ACC112 (cell line): ENCODE data around the gene SMARCA4.
"Not testable (repeated sequence)": the region's sequence is repeated elsewhere in the genome, so short reads cannot be mapped to it uniquely, and the experiment has no call there.

Source experiments
- H2AFZ ChIP-seq: fragments of 200-600 bp; sonication (generic); one replicate; pipeline ENCODE4 v1.6.0; 2017; ENCODE audit warnings: antibody characterized with exemption, low read length; ENCODE audit not compliant: unreplicated experiment
- H3K27ac ChIP-seq: fragments of 200-600 bp; sonication (generic); 2 replicates; pipeline ENCODE4 v1.5.1; 2014; ENCODE audit warnings: low read depth, mild to moderate bottlenecking, antibody characterized with exemption, low read length, moderate library complexity
- H3K27me3 ChIP-seq: fragments of 200-600 bp; sonication (generic); 2 replicates; pipeline ENCODE4 v1.6.1; 2014; ENCODE audit warnings: mild to moderate bottlenecking, antibody characterized with exemption, low read length, moderate library complexity, mixed read lengths; ENCODE audit not compliant: insufficient read depth
- H3K36me3 ChIP-seq: fragments of 200-600 bp; sonication (generic); 2 replicates; pipeline ENCODE4 v1.6.1; 2016; ENCODE audit warnings: mild to moderate bottlenecking, antibody characterized with exemption, low read length, moderate library complexity, mixed read lengths; ENCODE audit not compliant: insufficient read depth
- H3K4me1 ChIP-seq: fragments of 200-600 bp; sonication (generic); one replicate; pipeline ENCODE4 v1.6.1; 2016; ENCODE audit warnings: low read length, mixed read lengths; ENCODE audit not compliant: insufficient read depth, unreplicated experiment, control insufficient read depth
- H3K4me3 ChIP-seq: fragments of 200-600 bp; sonication (generic); 2 replicates; pipeline ENCODE4 v1.5.1; 2014; ENCODE audit warnings: mild to moderate bottlenecking, low read depth, low read length
- H3K79me2 ChIP-seq: fragments of 200-600 bp; sonication (generic); one replicate; pipeline ENCODE4 v1.6.0; 2016; ENCODE audit warnings: low read length; ENCODE audit not compliant: control insufficient read depth, unreplicated experiment, insufficient read depth

Gene SMARCA4

DNA sequence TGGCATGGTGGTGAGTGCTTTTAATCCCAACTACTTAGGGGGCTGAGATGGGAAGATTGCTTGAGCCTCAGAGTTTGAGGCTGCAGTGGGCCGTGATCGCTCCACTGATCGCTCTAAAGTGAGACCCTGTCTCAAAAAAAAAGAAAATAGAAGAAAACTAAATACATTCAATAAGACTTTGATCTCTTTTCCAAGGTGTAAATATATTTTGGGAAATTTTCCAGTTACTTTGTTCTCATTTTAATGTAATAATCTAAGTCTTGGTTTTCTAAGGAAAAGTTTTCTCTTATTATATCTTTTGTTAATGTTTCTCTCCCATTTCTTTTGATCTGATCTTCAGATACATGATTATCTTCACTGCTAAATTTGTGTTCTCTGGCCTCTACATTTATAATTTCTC lies 138.0 kb downstream of the SMARCA4 start:
- H3K4me3 ChIP-seq, result no peak overlapping the region
- peaks cover 20% of the 10 kb centered on the region for H3K4me1 ChIP-seq
- H3K79me2 ChIP-seq, result peaks cover 40% of the 10 kb centered on the region
- H2AFZ ChIP-seq, result no peak overlapping the region
- no peak overlapping the region for H3K27ac ChIP-seq
- H3K36me3 ChIP-seq, result peaks cover 19% of the 10 kb centered on the region
- no peaks in the 10 kb centered on the region for H3K27me3 ChIP-seq

DNA sequence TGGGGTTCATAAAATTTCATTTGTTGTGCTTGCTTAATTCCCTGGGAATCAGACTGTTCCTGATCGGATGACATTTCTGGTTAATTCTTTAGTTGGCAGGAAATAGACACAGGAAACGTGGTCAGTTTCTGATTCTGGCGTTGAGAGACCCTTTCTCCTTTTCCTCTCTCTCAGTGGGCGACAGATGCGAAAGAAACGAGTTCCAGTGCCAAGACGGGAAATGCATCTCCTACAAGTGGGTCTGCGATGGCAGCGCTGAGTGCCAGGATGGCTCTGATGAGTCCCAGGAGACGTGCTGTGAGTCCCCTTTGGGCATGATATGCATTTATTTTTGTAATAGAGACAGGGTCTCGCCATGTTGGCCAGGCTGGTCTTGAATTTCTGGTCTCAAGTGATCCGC lies 139.2 kb downstream of the SMARCA4 start:
- Histone ChIP-seq H3K36me3 (peaks cover 19% of the 10 kb centered on the region), H3K27ac (no peak overlapping the region), H2AFZ (no peak overlapping the region), H3K4me1 (peaks cover 15% of the 10 kb centered on the region), H3K79me2 (peaks cover 38% of the 10 kb centered on the region), H3K27me3 (no peaks in the 10 kb centered on the region), H3K4me3 (no peak overlapping the region)

DNA sequence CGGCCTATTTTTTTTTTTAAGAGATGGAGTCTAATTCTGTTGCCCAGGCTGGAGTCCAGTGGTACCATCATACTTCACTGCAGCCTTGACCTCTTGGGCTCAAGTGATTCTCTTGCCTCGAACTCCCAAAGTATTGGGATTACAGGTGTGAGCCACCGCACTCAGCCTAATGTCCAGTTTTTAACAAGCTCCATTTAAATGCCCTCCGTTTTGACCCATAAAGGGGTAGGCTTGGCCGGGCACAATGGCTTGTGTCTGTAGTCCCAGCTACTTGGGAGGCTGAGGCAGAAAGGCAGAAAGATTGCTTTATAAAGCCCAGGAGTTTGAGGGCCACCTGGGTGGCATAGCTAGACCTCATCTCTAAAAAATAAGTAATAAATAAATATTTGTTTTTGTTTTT lies 140.2 kb downstream of the SMARCA4 start:
- H3K79me2 ChIP-seq, result peaks cover 39% of the 10 kb centered on the region
- peaks cover 9% of the 10 kb centered on the region for H3K4me1 ChIP-seq
- H3K36me3 ChIP-seq, result peaks cover 19% of the 10 kb centered on the region
- no peak overlapping the region for H2AFZ ChIP-seq
- H3K4me3 ChIP-seq, result no peak overlapping the region
- H3K27me3 ChIP-seq, result no peaks in the 10 kb centered on the region
- H3K27ac ChIP-seq, result no peak overlapping the region

DNA sequence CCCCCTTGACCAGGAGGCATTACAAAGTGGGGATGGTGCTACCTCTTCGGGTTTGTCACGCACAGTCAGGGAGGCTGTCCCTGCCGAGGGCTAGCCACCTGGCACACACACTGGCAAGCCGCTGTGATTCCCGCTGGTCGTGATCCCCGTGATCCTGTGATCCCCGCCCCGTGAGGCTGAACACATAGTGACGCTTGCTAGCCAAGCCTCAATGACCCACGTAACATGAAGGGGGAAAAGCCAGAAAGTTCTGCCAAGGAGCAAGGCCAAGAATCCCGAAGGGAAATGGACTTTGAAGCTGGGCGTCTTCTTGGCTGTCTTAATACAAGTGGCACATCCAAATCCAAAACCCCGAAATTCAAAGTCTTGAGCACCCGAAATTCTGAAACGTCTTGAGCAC lies 142.1 kb downstream of the SMARCA4 start:
- Histone ChIP-seq H3K27me3 (no peaks in the 10 kb centered on the region), H3K4me1 (no peaks in the 10 kb centered on the region), H3K4me3 (no peak overlapping the region), H3K79me2 (peaks cover 30% of the 10 kb centered on the region), H3K27ac (no peak overlapping the region), H3K36me3 (peaks cover 25% of the 10 kb centered on the region), H2AFZ (no peak overlapping the region)

DNA sequence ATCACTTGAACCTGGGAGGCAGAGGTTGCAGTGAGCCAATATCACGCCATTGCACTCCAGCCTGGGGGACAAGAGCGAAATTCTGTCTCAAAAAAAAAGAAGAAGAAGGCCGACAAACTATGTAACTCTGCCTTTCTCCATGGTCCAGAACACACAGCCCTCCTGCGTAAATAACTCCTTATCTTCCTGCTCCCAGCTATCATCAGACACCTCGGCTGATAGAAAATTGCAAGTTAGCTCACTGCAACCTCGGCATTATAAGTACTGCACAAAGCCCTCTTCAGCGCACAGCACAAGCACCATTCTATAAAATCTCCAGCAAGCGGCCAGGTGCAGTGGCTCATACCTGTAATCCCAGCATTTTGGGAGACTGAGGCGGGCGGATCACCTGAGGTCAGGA lies 142.8 kb downstream of the SMARCA4 start:
- H3K27ac ChIP-seq, H3K27me3 ChIP-seq, H3K4me1 ChIP-seq, H3K4me3 ChIP-seq, H2AFZ ChIP-seq: not testable (repeated sequence)
- Histone ChIP-seq H3K79me2 (peaks cover 22% of the 10 kb centered on the region), H3K36me3 (peaks cover 29% of the 10 kb centered on the region)

DNA sequence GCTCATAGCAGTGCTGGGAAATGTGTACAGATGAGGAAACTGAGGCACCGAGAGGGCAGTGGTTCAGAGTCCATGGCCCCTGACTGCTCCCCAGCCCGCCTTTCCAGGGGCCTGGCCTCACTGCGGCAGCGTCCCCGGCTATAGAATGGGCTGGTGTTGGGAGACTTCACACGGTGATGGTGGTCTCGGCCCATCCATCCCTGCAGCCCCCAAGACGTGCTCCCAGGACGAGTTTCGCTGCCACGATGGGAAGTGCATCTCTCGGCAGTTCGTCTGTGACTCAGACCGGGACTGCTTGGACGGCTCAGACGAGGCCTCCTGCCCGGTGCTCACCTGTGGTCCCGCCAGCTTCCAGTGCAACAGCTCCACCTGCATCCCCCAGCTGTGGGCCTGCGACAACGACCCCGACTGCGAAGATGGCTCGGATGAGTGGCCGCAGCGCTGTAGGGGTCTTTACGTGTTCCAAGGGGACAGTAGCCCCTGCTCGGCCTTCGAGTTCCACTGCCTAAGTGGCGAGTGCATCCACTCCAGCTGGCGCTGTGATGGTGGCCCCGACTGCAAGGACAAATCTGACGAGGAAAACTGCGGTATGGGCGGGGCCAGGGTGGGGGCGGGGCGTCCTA lies 144.3 kb downstream of the SMARCA4 start:
- Histone ChIP-seq H3K4me1 (no peaks in the 10 kb centered on the region), H2AFZ (no peak overlapping the region), H3K36me3 (peaks cover 25% of the 10 kb centered on the region), H3K79me2 (peaks cover 14% of the 10 kb centered on the region), H3K27ac (no peak overlapping the region), H3K4me3 (no peak overlapping the region), H3K27me3 (no peaks in the 10 kb centered on the region)

DNA sequence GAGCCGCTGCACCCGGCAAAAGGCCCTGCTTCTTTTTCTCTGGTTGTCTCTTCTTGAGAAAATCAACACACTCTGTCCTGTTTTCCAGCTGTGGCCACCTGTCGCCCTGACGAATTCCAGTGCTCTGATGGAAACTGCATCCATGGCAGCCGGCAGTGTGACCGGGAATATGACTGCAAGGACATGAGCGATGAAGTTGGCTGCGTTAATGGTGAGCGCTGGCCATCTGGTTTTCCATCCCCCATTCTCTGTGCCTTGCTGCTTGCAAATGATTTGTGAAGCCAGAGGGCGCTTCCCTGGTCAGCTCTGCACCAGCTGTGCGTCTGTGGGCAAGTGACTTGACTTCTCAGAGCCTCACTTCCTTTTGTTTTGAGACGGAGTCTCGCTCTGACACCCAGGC lies 145.6 kb downstream of the SMARCA4 start:
- H3K27me3 ChIP-seq, result no peaks in the 10 kb centered on the region
- H3K4me1 ChIP-seq, result no peaks in the 10 kb centered on the region
- H2AFZ ChIP-seq, result no peak overlapping the region
- peaks cover 10% of the 10 kb centered on the region for H3K79me2 ChIP-seq
- H3K4me3 ChIP-seq, result no peak overlapping the region
- H3K27ac ChIP-seq, result no peak overlapping the region
- peaks cover 18% of the 10 kb centered on the region; the same call in 1 of the 2 replicates for H3K36me3 ChIP-seq

DNA sequence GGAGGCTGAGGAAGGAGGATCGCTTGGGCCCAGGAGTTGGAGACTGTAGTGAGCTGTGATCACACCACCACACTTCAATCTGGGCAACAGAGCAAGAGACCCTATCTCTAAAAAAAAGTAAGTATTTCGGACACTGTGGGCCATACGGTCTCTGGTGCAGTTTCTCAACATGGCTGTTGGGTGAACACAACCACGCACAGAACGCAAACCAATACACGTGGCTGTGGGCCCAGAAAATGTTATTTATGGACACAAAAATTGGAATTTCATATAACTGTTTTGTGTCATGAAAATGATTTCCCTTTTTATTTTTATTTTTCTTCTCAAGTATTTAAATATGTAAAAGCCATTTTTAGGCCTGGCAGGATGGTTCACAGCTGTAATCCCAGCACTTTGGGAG lies 147.9 kb downstream of the SMARCA4 start:
- H3K27me3 ChIP-seq, result no peaks in the 10 kb centered on the region

DNA sequence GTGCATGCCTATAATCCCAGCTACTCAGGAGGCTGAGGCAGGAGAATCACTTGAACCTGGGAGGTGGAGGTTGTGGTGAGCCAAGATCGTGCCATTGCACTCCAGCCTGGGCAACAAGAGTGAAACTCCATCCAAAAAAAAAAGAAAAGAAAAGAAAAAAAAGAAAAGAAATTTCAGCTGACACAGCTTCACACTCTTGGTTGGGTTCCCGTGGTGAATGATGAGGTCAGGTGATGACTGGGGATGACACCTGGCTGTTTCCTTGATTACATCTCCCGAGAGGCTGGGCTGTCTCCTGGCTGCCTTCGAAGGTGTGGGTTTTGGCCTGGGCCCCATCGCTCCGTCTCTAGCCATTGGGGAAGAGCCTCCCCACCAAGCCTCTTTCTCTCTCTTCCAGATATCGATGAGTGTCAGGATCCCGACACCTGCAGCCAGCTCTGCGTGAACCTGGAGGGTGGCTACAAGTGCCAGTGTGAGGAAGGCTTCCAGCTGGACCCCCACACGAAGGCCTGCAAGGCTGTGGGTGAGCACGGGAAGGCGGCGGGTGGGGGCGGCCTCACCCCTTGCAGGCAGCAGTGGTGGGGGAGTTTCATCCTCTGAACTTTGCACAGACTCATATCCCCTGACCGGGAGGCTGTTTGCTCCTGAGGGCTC lies 150.4 kb downstream of the SMARCA4 start:
- Histone ChIP-seq H3K27ac (no peak overlapping the region), H3K79me2 (no peaks in the 10 kb centered on the region)

More for the DNA sequence above, 147.9 kb downstream of the SMARCA4 start:
- no peak overlapping the region for H2AFZ ChIP-seq
- H3K27ac ChIP-seq, result no peak overlapping the region
- H3K36me3 ChIP-seq, result peaks cover 23% of the 10 kb centered on the region; the same call in 1 of the 2 replicates
- H3K4me1 ChIP-seq, result no peaks in the 10 kb centered on the region
- no peak overlapping the region for H3K4me3 ChIP-seq
- peaks cover 3% of the 10 kb centered on the region for H3K79me2 ChIP-seq

DNA sequence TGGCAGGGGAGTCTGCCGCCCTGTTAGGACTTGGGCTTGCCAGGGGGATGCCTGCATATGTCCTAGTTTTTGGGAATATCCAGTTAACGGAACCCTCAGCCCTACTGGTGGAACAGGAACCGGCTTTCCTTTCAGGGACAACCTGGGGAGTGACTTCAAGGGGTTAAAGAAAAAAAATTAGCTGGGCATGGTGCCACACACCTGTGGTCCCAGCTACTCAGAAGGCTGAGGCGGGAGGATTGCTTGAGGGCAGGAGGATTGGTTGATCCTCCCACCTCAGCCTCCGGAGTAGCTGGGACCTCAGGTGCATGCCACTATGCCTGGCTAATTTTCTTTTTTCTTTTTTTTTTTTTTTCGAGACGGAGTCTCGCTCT lies 150.9 kb downstream of the SMARCA4 start:
- Histone ChIP-seq H3K4me1 (no peaks in the 10 kb centered on the region), H3K4me3 (no peak overlapping the region), H3K27ac (no peak overlapping the region), H3K79me2 (no peaks in the 10 kb centered on the region), H3K36me3 (peaks cover 24% of the 10 kb centered on the region; the same call in 1 of the 2 replicates), H2AFZ (no peak overlapping the region), H3K27me3 (no peaks in the 10 kb centered on the region)

More for the DNA sequence above, 150.4 kb downstream of the SMARCA4 start:
- no peaks in the 10 kb centered on the region for H3K27me3 ChIP-seq
- H3K4me1 ChIP-seq, result no peaks in the 10 kb centered on the region
- no peak overlapping the region for H3K4me3 ChIP-seq
- no peak overlapping the region for H2AFZ ChIP-seq
- H3K36me3 ChIP-seq, result peaks cover 23% of the 10 kb centered on the region; the same call in 1 of the 2 replicates
